DND-41 (cell line): Measurements from ENCODE around the gene CLEC18B.

Source experiments
- EZH2 ChIP-seq: IDR thresholded peaks from 3 replicates; pipeline ENCODE4 v1.6.1; 2012; ENCODE audit warnings: borderline replicate concordance, low read depth, mild to moderate bottlenecking, moderate library complexity, low read length, inconsistent platforms; ENCODE audit not compliant: severe bottlenecking
- TF ChIP-seq, protein P1 (sequence below): IDR thresholded peaks from 2 replicates; pipeline ENCODE4 v1.5.1; 2012; ENCODE audit warnings: borderline replicate concordance, low read length, moderate library complexity, mild to moderate bottlenecking; ENCODE audit not compliant: poor library complexity, severe bottlenecking; ENCODE audit errors: extremely low read depth

DNA sequence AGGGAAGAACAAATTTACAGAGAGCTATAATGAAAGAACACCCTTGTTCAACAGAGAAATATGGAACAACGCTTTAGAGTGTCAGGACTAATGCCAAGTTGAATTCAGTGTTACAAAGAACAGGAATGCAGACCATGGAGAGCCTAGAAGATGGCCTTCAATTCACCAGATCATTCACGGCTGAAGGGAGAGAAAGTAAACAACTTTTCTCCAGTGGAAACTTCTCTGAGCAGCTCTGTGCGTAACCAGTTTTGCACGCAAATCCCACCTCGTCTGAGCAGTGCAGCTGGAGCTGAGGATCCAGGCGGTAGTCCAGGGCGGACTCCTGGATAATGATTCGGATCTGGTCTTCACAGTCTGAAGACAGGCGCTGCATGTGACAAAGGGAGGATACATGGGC lies 40.5 kb upstream of the CLEC18B start:
- TF ChIP-seq, protein P1, sequence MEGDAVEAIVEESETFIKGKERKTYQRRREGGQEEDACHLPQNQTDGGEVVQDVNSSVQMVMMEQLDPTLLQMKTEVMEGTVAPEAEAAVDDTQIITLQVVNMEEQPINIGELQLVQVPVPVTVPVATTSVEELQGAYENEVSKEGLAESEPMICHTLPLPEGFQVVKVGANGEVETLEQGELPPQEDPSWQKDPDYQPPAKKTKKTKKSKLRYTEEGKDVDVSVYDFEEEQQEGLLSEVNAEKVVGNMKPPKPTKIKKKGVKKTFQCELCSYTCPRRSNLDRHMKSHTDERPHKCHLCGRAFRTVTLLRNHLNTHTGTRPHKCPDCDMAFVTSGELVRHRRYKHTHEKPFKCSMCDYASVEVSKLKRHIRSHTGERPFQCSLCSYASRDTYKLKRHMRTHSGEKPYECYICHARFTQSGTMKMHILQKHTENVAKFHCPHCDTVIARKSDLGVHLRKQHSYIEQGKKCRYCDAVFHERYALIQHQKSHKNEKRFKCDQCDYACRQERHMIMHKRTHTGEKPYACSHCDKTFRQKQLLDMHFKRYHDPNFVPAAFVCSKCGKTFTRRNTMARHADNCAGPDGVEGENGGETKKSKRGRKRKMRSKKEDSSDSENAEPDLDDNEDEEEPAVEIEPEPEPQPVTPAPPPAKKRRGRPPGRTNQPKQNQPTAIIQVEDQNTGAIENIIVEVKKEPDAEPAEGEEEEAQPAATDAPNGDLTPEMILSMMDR: no peak
- TF ChIP-seq EZH2: no peak
